Gastrocnemius medialis (tissue), 4 donors: ENCODE results near the gene TMCC1.

Experiments used
- POLR2A ChIP-seq, 2 donors: fragments of 450-650 bp; IDR thresholded peaks; one replicate each; pipeline ENCODE4 v1.6.1; 2017; ENCODE audit warnings: antibody characterized with exemption in 2 of 2, mild to moderate bottlenecking in 2 of 2, moderate library complexity in 2 of 2
- TF ChIP-seq, protein P1 (sequence below), 5 experiments: fragments of 450-650 bp in 3 of 5; fragments of 200-600 bp in 2 of 5; sonication (generic) in 2 of 5; IDR thresholded peaks in 4 of 5; conservative IDR thresholded peaks in 1 of 5; 1 replicate in 4 of 5; 2 replicates in 1 of 5; pipeline ENCODE4 v1.5.1; 2016 to 2019; ENCODE audit warnings: antibody characterized with exemption in 5 of 5, mild to moderate bottlenecking in 3 of 5, moderate library complexity in 3 of 5

- TF ChIP-seq, protein P1, sequence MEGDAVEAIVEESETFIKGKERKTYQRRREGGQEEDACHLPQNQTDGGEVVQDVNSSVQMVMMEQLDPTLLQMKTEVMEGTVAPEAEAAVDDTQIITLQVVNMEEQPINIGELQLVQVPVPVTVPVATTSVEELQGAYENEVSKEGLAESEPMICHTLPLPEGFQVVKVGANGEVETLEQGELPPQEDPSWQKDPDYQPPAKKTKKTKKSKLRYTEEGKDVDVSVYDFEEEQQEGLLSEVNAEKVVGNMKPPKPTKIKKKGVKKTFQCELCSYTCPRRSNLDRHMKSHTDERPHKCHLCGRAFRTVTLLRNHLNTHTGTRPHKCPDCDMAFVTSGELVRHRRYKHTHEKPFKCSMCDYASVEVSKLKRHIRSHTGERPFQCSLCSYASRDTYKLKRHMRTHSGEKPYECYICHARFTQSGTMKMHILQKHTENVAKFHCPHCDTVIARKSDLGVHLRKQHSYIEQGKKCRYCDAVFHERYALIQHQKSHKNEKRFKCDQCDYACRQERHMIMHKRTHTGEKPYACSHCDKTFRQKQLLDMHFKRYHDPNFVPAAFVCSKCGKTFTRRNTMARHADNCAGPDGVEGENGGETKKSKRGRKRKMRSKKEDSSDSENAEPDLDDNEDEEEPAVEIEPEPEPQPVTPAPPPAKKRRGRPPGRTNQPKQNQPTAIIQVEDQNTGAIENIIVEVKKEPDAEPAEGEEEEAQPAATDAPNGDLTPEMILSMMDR (IDR thresholded peaks at IDR 0.05 in 4 of 5, conservative IDR thresholded peaks at IDR 0.05 in 1 of 5), result no peak
- no peak for TF ChIP-seq POLR2A (IDR thresholded peaks at IDR 0.05)
Observed at GRCh38 chr3:129683201-129683600, 210.3 kb downstream of the TMCC1 start.
